Measurements from ENCODE around the gene TASP1.
"Not testable (repeated sequence)": the region's sequence is repeated elsewhere in the genome, so short reads cannot be mapped to it uniquely, and the experiment has no call there.

TASP1 gene

GRCh38 chr20:13397300-13397724 lies 241.4 kb downstream of the TASP1 start:
- no peak for DNase-seq (ENCODE audit: low read depth)

GRCh38 chr20:13396826-13397225 lies 241.9 kb downstream of the TASP1 start:
- no peak for DNase-seq (ENCODE audit: low read depth)

DNA sequence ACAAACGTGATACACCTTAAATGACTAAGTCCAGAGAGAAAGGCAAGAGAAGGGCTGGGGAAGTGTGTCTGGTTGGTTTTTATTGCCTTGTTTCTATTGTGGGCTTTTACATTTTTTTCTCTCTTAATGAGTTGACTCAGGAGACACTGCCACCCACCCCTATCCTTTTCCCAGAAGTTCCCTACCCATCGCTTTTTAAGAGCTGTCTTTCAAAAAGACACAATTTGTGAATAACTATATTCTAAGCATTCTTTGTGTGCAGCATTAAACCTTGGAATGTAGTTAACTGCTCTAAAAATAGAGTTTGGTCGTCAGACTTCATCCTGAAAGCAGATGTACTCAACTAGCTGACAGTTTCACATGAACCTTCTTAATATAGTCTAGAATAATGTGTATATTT lies 242.7 kb downstream of the TASP1 start:
- no peak for DNase-seq (ENCODE audit: low read depth)

DNA sequence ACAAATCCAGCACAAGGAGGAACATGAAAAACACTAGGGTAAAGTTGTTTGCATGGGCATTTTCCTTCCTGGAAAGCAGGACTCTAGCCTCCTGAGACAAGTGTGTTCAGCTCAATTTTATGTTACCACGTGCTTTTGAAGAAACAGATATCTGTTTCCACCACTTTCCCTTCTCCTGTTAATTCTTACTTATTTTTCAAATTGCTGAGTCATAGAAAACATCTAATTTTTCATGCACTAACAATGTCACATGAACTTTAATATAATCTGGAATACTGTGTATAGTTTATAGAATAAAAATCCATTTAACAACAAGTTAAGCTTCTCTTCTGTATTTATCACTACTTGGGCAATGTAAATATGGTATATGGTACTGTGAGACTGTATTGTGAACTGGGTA lies 243.5 kb downstream of the TASP1 start:
- DNase-seq (ENCODE audit: low read depth), result no peak

GRCh38 chr20:13392391-13392790 lies 246.3 kb downstream of the TASP1 start:
- no peak for DNase-seq (ENCODE audit: low read depth)

GRCh38 chr20:13389115-13389514 lies 249.6 kb downstream of the TASP1 start:
- no peak for DNase-seq (ENCODE audit: low read depth)

- no peak for DNase-seq (ENCODE audit: low read depth)
Measured at GRCh38 chr20:13384132-13384531, 254.6 kb downstream of the TASP1 start.

DNA sequence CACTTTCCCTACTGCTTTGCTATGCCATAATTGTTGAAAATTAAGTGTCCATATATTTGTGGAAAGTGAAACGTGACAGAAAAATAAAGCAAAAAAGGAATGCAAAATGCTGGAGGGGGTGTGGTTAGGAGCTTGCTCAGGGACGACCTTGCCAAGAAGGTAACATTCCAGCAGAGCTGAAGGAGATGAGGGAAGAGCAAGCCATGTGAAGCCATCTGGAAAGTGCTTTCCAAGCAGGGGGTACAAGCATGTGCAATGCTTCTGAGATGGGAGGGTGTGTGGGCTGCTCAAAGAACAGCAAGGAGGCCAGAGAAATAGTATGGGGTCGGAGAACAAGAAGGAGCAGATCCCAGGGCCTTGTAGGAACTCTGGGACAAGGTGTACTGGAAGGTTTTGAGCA lies 255.9 kb downstream of the TASP1 start:
- no peak for DNase-seq (ENCODE audit: low read depth)

GRCh38 chr20:13380497-13381229 lies 258.1 kb downstream of the TASP1 start:
- not testable (repeated sequence) for DNase-seq (ENCODE audit: low read depth)

- DNase-seq (ENCODE audit: low read depth), result no peak
Measured at GRCh38 chr20:13373400-13373799, 265.3 kb downstream of the TASP1 start.

DNA sequence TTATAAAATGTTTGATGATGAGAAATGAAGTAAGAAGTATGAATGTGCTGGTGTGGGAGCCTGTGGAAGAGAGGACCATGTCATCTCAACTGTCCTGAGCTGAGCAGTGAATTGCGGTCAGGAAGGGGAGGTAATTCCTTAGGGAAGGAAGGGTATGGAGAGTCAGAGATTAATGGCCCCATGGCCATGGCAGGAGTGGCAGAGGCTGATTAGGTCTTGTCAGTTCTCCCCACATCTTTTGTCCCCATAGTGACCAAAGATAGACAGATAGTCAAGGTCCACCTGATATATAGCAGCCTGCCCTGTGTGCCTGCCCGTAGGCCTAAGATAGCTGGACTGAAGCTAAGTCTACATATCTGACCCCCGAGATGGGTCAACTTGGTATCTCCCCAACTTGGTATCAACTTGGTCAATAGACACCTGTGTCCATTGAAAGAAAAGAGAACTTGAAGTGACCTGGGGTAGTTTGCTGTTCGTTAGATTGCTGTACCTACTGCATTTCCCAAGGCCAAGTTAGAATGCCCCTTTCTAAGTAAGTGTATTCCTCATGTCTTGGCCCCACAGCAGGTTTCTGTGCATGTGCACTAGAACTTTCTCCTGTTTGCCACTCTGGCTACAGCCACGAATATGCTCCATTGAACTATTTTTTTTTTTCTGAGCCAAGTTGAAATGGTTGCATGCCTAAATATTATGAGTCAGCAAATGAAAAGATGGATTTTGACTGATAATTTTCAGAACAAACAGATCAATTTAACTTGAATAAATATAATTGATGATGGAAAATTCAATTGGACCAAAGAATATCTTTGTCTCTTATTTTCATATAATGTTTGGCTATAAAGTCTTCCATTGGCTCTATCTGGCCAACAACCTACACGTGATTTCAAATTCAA lies 274.2 kb downstream of the TASP1 start:
- DNase-seq (ENCODE audit: low read depth), result no peak

DNA sequence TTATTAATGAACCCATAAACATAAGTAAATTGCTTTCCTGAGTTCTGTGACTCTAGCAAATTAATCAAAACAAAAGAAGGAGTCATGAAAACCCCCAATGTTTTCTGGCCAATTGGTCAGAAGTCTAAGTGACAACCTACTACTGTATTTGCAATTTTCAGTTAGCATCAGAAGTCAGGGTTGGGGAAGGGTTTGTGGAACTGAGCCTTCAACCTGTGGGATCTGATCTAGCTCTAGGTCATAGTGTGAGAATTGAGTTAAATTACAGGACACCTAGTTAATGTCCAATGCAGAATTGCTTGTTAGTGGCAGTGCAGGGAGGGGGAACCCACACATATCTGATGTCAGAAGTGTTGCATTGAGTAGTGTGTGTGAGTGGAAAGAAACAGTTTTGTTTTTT lies 275.3 kb downstream of the TASP1 start:
- no peak for DNase-seq (ENCODE audit: low read depth)

GRCh38 chr20:13362165-13362564 lies 276.6 kb downstream of the TASP1 start:
- DNase-seq (ENCODE audit: low read depth), result not testable (repeated sequence)

GRCh38 chr20:13358936-13359335 lies 279.8 kb downstream of the TASP1 start:
- DNase-seq (ENCODE audit: low read depth), result not testable (repeated sequence)

DNA sequence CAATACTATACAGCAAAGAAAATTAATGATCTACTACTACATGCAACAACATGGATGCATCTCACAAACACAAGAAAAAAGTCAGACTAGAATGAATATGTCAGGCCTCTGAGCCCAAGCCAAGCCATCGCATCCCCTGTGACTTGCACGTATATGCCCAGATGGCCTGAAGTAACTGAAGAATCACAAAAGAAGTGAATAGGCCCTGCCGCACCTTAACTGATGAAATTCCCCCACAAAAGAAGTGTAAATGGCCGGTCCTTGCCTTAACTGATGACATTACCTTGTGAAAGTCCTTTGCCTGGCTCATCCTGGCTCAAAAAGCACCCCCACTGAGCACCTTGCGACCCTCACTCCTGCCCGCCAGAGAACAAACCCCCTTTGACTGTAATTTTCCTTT lies 280.9 kb downstream of the TASP1 start:
- not testable (repeated sequence) for DNase-seq (ENCODE audit: low read depth)

- DNase-seq (ENCODE audit: low read depth), result no peak
Measured at GRCh38 chr20:13356591-13356990, 282.1 kb downstream of the TASP1 start.

- no peak for DNase-seq (ENCODE audit: low read depth)
Measured at GRCh38 chr20:13355941-13356486, 282.7 kb downstream of the TASP1 start.

DNA sequence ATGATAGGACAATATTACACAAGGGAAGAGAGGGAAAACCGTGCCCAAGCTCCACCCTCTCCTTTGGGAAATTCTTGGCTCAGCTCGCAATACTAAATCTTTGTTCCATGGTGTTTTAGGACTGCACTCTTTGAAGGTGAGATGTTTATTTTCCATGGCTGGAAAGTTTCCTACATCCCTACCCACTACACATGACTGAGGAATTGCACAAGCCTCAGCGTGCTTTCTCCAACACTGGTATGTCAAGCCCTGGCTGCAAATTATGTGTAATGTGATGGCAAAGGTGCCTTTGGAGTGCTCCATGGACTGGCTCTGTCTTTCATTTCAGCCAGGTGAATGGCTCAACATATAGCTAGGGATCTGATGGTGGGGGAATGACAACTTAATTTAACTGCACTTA lies 283.3 kb downstream of the TASP1 start:
- DNase-seq (ENCODE audit: low read depth), result no peak

GRCh38 chr20:13353261-13353945 lies 285.3 kb downstream of the TASP1 start:
- no peak for DNase-seq (ENCODE audit: low read depth)

DNA sequence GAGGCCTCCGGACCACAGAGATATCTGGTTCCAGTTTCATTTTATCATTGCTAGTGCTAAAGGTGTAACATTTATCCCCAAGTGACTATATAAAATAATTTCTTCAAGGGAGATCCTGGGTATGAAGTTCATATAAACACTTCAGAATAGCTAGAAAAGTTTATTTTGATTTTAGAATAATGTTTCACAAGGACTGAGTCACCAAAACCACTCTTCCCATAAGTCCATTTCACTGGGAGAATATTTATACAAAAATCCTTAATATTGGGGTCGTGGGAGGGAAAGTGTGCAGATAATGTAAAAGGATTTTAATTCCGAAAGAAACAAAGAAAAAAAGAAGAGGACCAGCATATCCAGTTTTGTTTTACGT lies 289.5 kb downstream of the TASP1 start:
- no peak for DNase-seq (ENCODE audit: low read depth)

GRCh38 chr20:13348311-13349234 lies 290.2 kb downstream of the TASP1 start:
- DNase-seq (ENCODE audit: low read depth), result no peak
